HUES64 (cell line): ENCODE data around the gene EHBP1L1.

Experiments used
- H3K27ac ChIP-seq: 2 replicates; pipeline ENCODE4 v1.7.0; 2013; ENCODE audit warnings: low read depth, low read length, inconsistent platforms
- H3K27me3 ChIP-seq: 2 replicates; pipeline ENCODE4 v1.6.1; 2013; ENCODE audit warnings: mild to moderate bottlenecking, low read length; ENCODE audit not compliant: insufficient read depth
- H3K36me3 ChIP-seq: 2 replicates; pipeline ENCODE4 v1.6.1; 2013; ENCODE audit warnings: mild to moderate bottlenecking, low read length; ENCODE audit not compliant: insufficient read depth
- H3K4me1 ChIP-seq: 2 replicates; pipeline ENCODE4 v1.6.1; 2013; ENCODE audit warnings: mild to moderate bottlenecking, low read length, moderate library complexity; ENCODE audit not compliant: insufficient read depth
- H3K4me3 ChIP-seq: 2 replicates; pipeline ENCODE4 v1.5.1; 2013; ENCODE audit warnings: mild to moderate bottlenecking, low read length, moderate library complexity
- H3K9ac ChIP-seq: 2 replicates; pipeline ENCODE4 v1.6.1; 2013; ENCODE audit warnings: mild to moderate bottlenecking, low read depth, low read length
- H3K9me3 ChIP-seq: 2 replicates; pipeline ENCODE4 v1.6.1; 2013; ENCODE audit warnings: low read depth, low read length; ENCODE audit not compliant: insufficient read depth
- WGBS: fragments of 150-250, 120-280 bp; methylation state at CpG from one replicate; pipeline ENCODE4 v1.1.7; 2013; ENCODE audit warnings: missing lambda C conversion rate; 5-methylcytosine and 5-hydroxymethylcytosine counted together

Gene EHBP1L1

GRCh38 chr11:65565624-65566453, 10.0 kb upstream of the EHBP1L1 start:
- 95% methylated on average over 7 of the region's 7 CpGs for WGBS
- H3K9ac ChIP-seq = no peak overlapping the region
- H3K27ac ChIP-seq = no peak overlapping the region

GRCh38 chr11:65569164-65569972, 6.5 kb upstream of the EHBP1L1 start:
- Histone ChIP-seq H3K4me3 (peak overlapping the region; percentile 90), H3K9ac (peak overlapping the region; percentile 70), H3K27me3 (peaks cover 5% of the 10 kb centered on the region), H3K9me3 (no peaks in the 10 kb centered on the region), H3K4me1 (peaks cover 17% of the 10 kb centered on the region; the same call in 1 of the 2 replicates), H3K27ac (peak overlapping the region; percentile 77), H3K36me3 (no peaks in the 10 kb centered on the region)
- WGBS = 22% methylated on average over 28 of the region's 28 CpGs

More at GRCh38 chr11:65565624-65566453, 10.0 kb upstream of the EHBP1L1 start:
- H3K4me1 ChIP-seq = peaks cover 13% of the 10 kb centered on the region
- H3K9me3 ChIP-seq = no peaks in the 10 kb centered on the region
- H3K27me3 ChIP-seq = no peaks in the 10 kb centered on the region
- no peaks in the 10 kb centered on the region for H3K36me3 ChIP-seq
- no peak overlapping the region for H3K4me3 ChIP-seq

DNA sequence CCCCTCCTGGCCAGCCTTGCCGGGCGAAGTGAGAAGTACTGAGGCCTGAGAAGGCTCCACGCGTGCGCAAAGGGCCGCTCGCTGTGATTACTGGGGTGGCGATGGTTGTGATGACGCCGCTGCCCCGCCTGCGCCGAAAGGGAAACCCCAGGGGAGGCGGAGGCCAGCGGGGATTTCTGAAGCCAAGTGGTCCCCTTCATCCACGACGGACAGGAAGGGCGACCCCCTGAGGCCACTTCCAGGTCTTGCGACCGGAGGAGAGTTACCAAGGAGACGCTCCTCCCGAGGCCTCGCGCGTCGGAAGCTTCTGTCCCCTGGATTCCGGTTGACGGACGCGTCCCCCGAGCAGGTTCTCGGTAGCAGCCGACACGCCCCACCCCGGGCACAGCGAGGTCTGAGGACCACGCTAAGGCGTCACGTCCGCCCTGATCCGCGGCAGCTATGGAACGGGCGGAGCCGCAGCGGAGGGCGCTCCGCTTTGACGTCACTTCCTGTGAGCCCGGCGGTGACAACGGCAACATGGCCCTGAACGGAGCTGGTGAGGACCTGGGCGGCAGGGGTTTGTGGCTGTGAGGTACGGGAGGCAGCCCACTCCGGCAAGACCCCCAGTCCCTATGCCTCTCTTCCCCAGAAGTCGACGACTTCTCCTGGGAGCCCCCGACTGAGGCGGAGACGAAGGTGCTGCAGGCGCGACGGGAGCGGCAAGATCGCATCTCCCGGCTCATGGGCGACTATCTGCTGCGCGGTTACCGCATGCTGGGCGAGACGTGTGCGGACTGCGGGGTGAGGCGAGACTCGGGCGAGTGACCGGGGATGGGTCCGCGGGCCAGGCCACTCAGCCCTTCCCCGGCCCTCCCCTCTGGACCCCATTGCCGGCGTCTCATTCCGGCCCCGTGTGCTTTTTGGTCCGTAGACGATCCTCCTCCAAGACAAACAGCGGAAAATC, 5.6 kb upstream of the EHBP1L1 start, which contains the start of gene ZNRD2:
ZNRD2 (plus strand) TSS at position 505 of the 946 bp plus-strand sequence; CDS start at position 520, 15 bp downstream.
- peaks cover 24% of the 10 kb centered on the region; the same call in 1 of the 2 replicates for H3K4me1 ChIP-seq
- no peaks in the 10 kb centered on the region for H3K9me3 ChIP-seq
- H3K27me3 ChIP-seq = peaks cover 13% of the 10 kb centered on the region
- WGBS = under 1% methylated on average over 89 of the region's 89 CpGs
- H3K9ac ChIP-seq = peak within 1 kb of the TSS; percentile 70
- no peaks in the 10 kb centered on the region for H3K36me3 ChIP-seq
- H3K4me3 ChIP-seq = peak within 1 kb of the TSS; percentile 90
- peak within 1 kb of the TSS; percentile 77 for H3K27ac ChIP-seq

GRCh38 chr11:65571420-65571819, 4.4 kb upstream of the EHBP1L1 start:
- peak overlapping the region; percentile 90 for H3K4me3 ChIP-seq
- no peaks in the 10 kb centered on the region for H3K9me3 ChIP-seq
- WGBS = 89% methylated on average over 9 of the region's 9 CpGs
- no peak overlapping the region for H3K9ac ChIP-seq
- H3K27me3 ChIP-seq = peaks cover 24% of the 10 kb centered on the region
- H3K27ac ChIP-seq = no peak overlapping the region
- H3K36me3 ChIP-seq = no peaks in the 10 kb centered on the region
- H3K4me1 ChIP-seq = peaks cover 28% of the 10 kb centered on the region; the same call in 1 of the 2 replicates

- Histone ChIP-seq H3K4me3 (peak overlapping the region; percentile 62), H3K27ac (no peak overlapping the region), H3K9ac (no peak overlapping the region), H3K4me1 (peaks cover 28% of the 10 kb centered on the region; the same call in 1 of the 2 replicates), H3K9me3 (no peaks in the 10 kb centered on the region), H3K36me3 (no peaks in the 10 kb centered on the region), H3K27me3 (peaks cover 30% of the 10 kb centered on the region)
- 8% methylated on average over 11 of the region's 11 CpGs for WGBS
Observed at GRCh38 chr11:65571940-65572339, 3.9 kb upstream of the EHBP1L1 start.

DNA sequence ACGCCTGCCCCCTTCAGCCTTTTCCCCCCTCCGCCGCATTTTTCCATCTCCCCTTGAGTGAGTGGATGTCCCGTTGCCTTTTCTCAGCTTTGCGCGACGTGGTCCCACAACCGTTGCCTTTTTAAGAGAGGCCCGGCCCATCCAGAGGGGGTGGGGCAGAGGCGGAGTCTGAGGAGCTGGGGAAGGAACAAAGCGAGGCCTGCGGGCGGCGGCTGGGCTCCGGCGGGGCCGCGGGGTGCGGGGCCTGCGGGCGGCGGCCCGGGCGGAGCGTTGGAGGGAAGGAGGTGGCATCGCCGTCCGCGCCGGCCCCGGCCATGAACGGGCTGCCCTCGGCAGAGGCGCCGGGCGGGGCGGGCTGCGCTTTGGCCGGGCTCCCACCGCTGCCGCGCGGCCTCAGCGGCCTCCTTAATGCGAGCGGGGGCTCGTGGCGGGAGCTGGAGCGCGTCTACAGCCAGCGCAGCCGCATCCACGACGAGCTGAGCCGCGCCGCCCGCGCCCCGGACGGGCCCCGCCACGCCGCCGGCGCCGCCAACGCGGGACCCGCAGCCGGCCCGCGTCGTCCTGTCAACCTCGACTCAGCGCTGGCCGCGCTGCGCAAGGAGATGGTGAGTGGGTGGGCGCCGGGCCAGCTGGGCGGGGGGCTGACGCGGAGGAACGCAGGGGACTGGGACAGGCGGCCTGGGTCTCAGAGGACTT, 3.3 kb upstream of the EHBP1L1 start, which contains the start of gene FAM89B:
FAM89B (plus strand) TSS at position 183 of the 696 bp plus-strand sequence; CDS start at position 315, 132 bp downstream.
- Histone ChIP-seq H3K9ac (peak within 1 kb of the TSS; percentile 77), H3K9me3 (no peaks in the 10 kb centered on the region), H3K36me3 (no peaks in the 10 kb centered on the region), H3K4me3 (peak within 1 kb of the TSS; percentile 62), H3K27me3 (peaks cover 35% of the 10 kb centered on the region), H3K4me1 (peaks cover 28% of the 10 kb centered on the region; the same call in 1 of the 2 replicates), H3K27ac (no peak within 1 kb of the TSS)
- under 1% methylated on average over 86 of the region's 86 CpGs for WGBS

DNA sequence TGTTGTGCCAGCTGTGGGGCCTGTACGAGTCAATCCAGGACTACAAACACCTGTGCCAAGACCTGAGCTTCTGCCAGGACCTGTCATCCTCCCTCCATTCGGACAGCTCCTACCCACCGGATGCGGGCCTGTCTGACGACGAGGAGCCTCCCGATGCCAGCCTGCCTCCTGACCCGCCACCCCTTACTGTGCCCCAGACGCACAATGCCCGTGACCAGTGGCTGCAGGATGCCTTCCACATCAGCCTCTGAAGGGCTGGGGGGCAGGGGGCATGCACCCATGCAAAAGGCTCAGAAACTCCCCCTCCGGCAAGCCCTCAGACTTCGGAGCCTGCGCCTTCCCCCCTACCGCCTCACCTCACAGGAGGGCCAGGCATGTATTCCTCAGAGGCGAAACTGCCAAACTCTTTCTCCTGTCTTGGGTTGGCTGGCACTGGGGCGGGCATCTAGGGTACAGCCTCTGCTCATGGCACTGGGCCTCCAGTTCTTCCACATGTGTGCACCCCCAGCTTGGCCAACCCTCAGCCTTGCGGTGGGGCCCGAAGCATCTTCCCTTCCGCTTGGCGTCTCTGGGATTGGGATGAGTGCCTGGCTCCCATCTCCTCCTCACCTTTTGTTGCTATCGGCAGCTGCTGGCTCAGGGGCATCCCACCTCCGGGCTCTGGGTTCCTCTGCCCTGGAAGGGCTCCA, 2.3 kb upstream of the EHBP1L1 start:
- no peak overlapping the region for H3K9ac ChIP-seq
- H3K4me1 ChIP-seq = peaks cover 28% of the 10 kb centered on the region; the same call in 1 of the 2 replicates
- H3K27me3 ChIP-seq = peaks cover 45% of the 10 kb centered on the region
- H3K4me3 ChIP-seq = peak overlapping the region; percentile 62; the same call in 1 of the 2 replicates
- no peak overlapping the region; the same call in 1 of the 2 replicates for H3K27ac ChIP-seq
- no peaks in the 10 kb centered on the region for H3K36me3 ChIP-seq
- 84% methylated on average over 22 of the region's 22 CpGs for WGBS
- H3K9me3 ChIP-seq = no peaks in the 10 kb centered on the region

- Histone ChIP-seq H3K9me3 (no peaks in the 10 kb centered on the region), H3K4me3 (peak overlapping the region; percentile 62), H3K9ac (no peak overlapping the region; the same call in 1 of the 2 replicates), H3K4me1 (peaks cover 22% of the 10 kb centered on the region; the same call in 1 of the 2 replicates), H3K27ac (no peak overlapping the region; the same call in 1 of the 2 replicates), H3K27me3 (peaks cover 49% of the 10 kb centered on the region), H3K36me3 (no peaks in the 10 kb centered on the region)
- WGBS = 2% methylated on average over 63 of the region's 67 CpGs
Observed at GRCh38 chr11:65574109-65574810, 1.6 kb upstream of the EHBP1L1 start.
